SK-N-MC (cell line): ENCODE data around the gene DCLK3.

Experiments
- EZH2 ChIP-seq: fragments of 200-600 bp; sonication (generic); IDR thresholded peaks from one replicate; pipeline ENCODE4 v1.6.1; 2017; ENCODE audit warnings: antibody characterized with exemption
- FOXP2 ChIP-seq: optimal IDR thresholded peaks from 2 replicates; pipeline ENCODE3; 2011; ENCODE audit warnings: mild to moderate bottlenecking, moderate library complexity; ENCODE audit not compliant: insufficient read depth; ENCODE audit errors: extremely low read length, control extremely low read depth
- POLR2AphosphoS5 ChIP-seq: IDR thresholded peaks from 2 replicates; pipeline ENCODE4 v1.6.1; 2012; ENCODE audit warnings: mild to moderate bottlenecking, low read depth, low read length, borderline replicate concordance

GRCh38 chr3:36777424-36778218, 13.3 kb upstream of the DCLK3 start:
- no peak for TF ChIP-seq EZH2
- TF ChIP-seq POLR2AphosphoS5, result no peak
- no peak for TF ChIP-seq FOXP2
